Fibroblast of lung (primary cell): ENCODE data around the gene PIAS1. TPM values are rescaled to one million over a fixed set of nuclear protein-coding genes. Genes with fewer than 3 reads are reported as not detected.

Experiments
- DNase-seq, 2 donors: peaks; one replicate each; pipeline versions ENCODE4 v3.0.0 to v3.0.0-alpha.2; 2010; ENCODE audit warnings: low read depth in 2 of 2
- H2AFZ ChIP-seq: 2 replicates; pipeline ENCODE4 v1.5.1; 2012; ENCODE audit warnings: low read length, control low read depth, inconsistent platforms
- H3K27ac ChIP-seq: 2 replicates; pipeline ENCODE4 v1.5.1; 2011; ENCODE audit warnings: low read length, control low read depth; ENCODE audit not compliant: insufficient read depth
- H3K27me3 ChIP-seq: 2 replicates; pipeline ENCODE4 v1.5.1; 2011; ENCODE audit warnings: mild to moderate bottlenecking, low read length; ENCODE audit not compliant: control insufficient read depth, insufficient read depth
- H3K36me3 ChIP-seq: 2 replicates; pipeline ENCODE4 v1.5.1; 2011; ENCODE audit warnings: low read length; ENCODE audit not compliant: control insufficient read depth, insufficient read depth
- H3K4me1 ChIP-seq: 2 replicates; pipeline ENCODE4 v1.5.1; 2011; ENCODE audit warnings: low read length; ENCODE audit not compliant: control insufficient read depth, insufficient read depth; ENCODE audit errors: extremely low read depth
- H3K4me2 ChIP-seq: 2 replicates; pipeline ENCODE4 v1.5.1; 2011; ENCODE audit warnings: low read length, control low read depth; ENCODE audit not compliant: insufficient read depth; ENCODE audit errors: extremely low read depth
- H3K4me3 ChIP-seq, 4 experiments: fragments of 200-600 bp in 1 of 4; sonication (generic) in 1 of 4; replicated peaks in 1 of 4; 2 replicates each; pipeline ENCODE4 v1.5.1; 2011 to 2016; ENCODE audit warnings: low read length in 4 of 4, low read depth in 3 of 4, mild to moderate bottlenecking in 3 of 4, control low read depth in 2 of 4, inconsistent platforms in 1 of 4, mixed read lengths in 1 of 4; ENCODE audit not compliant: insufficient read depth in 1 of 4; ENCODE audit errors: control extremely low read depth in 1 of 4
- H3K79me2 ChIP-seq: 2 replicates; pipeline ENCODE4 v1.5.1; 2012; ENCODE audit warnings: mild to moderate bottlenecking, low read length, inconsistent platforms; ENCODE audit not compliant: control insufficient read depth, insufficient read depth
- H3K9ac ChIP-seq: 2 replicates; pipeline ENCODE4 v1.5.1; 2011; ENCODE audit warnings: mild to moderate bottlenecking, low read length, control low read depth; ENCODE audit not compliant: insufficient read depth
- H3K9me3 ChIP-seq: 2 replicates; pipeline ENCODE4 v1.5.1; 2012; ENCODE audit warnings: low read depth, low read length; ENCODE audit not compliant: control insufficient read depth, insufficient read depth
- H4K20me1 ChIP-seq: 2 replicates; pipeline ENCODE4 v1.5.1; 2011; ENCODE audit warnings: low read length; ENCODE audit not compliant: control insufficient read depth, insufficient read depth; ENCODE audit errors: extremely low read depth
- CTCF ChIP-seq, 2 donors: IDR thresholded peaks in 1 of 2; conservative IDR thresholded peaks in 1 of 2; 1 replicate in 1 of 2; 2 replicates in 1 of 2; pipeline ENCODE4 v1.5.1; 2011 to 2012; ENCODE audit warnings: low read length in 2 of 2, control low read depth in 1 of 2, inconsistent platforms in 1 of 2, low read depth in 1 of 2, mild to moderate bottlenecking in 1 of 2
- EZH2 ChIP-seq: IDR thresholded peaks from 2 replicates; pipeline ENCODE4 v1.5.1; 2012; ENCODE audit warnings: low read length, control low read depth, mild to moderate bottlenecking; ENCODE audit errors: missing control alignments
- polyA plus RNA-seq, 2 donors: library from polyadenylated mRNA; depleted of rRNA in 1 of 2; stranded (reverse) in 1 of 2; unstranded in 1 of 2; fragments of >200 nt; gene quantifications; 2 replicates each; pipeline ENCODE4 v1.2.1, GENCODE V29; 2011 to 2012; ENCODE audit warnings: missing spikeins in 1 of 2
- total RNA-seq: library from RNA; depleted of rRNA; stranded (reverse); fragments of >200 nt; gene quantifications from 2 replicates; pipeline ENCODE4 v1.2.1, GENCODE V29; 2014

Gene PIAS1
- total and polyA plus RNA-seq, 2 donors (not counting 1 experiment from before 2014, with no cell fraction given): 17.0 to 35.1 TPM

- Histone ChIP-seq H3K9ac (no peak overlapping the region), H3K4me3 (no peak overlapping the region), H3K27me3 (no peaks in the 10 kb centered on the region), H3K4me1 (no peaks in the 10 kb centered on the region), H3K4me2 (no peak overlapping the region), H3K36me3 (no peaks in the 10 kb centered on the region), H2AFZ (no peak overlapping the region), H4K20me1 (no peaks in the 10 kb centered on the region), H3K79me2 (no peaks in the 10 kb centered on the region), H3K9me3 (no peaks in the 10 kb centered on the region), H3K27ac (no peak overlapping the region)
- DNase-seq: no peak
- TF ChIP-seq CTCF (conservative IDR thresholded peaks at IDR 0.05 in 1 of 2, IDR thresholded peaks at IDR 0.05 in 1 of 2; ENCODE audit: low read depth in 1 of 2, low read length in 2 of 2) (no peak), EZH2 (no peak)
These were observed 151.4 kb downstream of the PIAS1 start for GRCh38 chr15:68205558-68205944.

- Histone ChIP-seq H4K20me1 (no peaks in the 10 kb centered on the region), H3K79me2 (no peaks in the 10 kb centered on the region), H3K27ac (no peak overlapping the region), H3K9me3 (no peaks in the 10 kb centered on the region), H3K4me2 (no peak overlapping the region), H2AFZ (no peak overlapping the region), H3K9ac (no peak overlapping the region), H3K27me3 (no peaks in the 10 kb centered on the region), H3K4me1 (no peaks in the 10 kb centered on the region), H3K4me3 (no peak overlapping the region), H3K36me3 (no peaks in the 10 kb centered on the region)
- TF ChIP-seq EZH2 (no peak), CTCF (conservative IDR thresholded peaks at IDR 0.05 in 1 of 2, IDR thresholded peaks at IDR 0.05 in 1 of 2; ENCODE audit: low read depth in 1 of 2, low read length in 2 of 2) (no peak)
- DNase-seq: no peak
These were observed 151.9 kb downstream of the PIAS1 start for GRCh38 chr15:68205954-68206539.

GRCh38 chr15:68206711-68207151 lies 152.6 kb downstream of the PIAS1 start:
- TF ChIP-seq EZH2: no peak
- no peak for TF ChIP-seq CTCF (conservative IDR thresholded peaks at IDR 0.05 in 1 of 2, IDR thresholded peaks at IDR 0.05 in 1 of 2; ENCODE audit: low read depth in 1 of 2, low read length in 2 of 2)
- H3K79me2 ChIP-seq: no peaks in the 10 kb centered on the region
- no peaks in the 10 kb centered on the region for H3K4me1 ChIP-seq

More at GRCh38 chr15:68206711-68207151, 152.6 kb downstream of the PIAS1 start:
- H2AFZ ChIP-seq: no peak overlapping the region
- H3K27me3 ChIP-seq: no peaks in the 10 kb centered on the region
- H3K4me2 ChIP-seq: no peak overlapping the region
- no peaks in the 10 kb centered on the region for H3K9me3 ChIP-seq
- no peak overlapping the region for H3K9ac ChIP-seq
- H4K20me1 ChIP-seq: no peaks in the 10 kb centered on the region
- no peaks in the 10 kb centered on the region for H3K36me3 ChIP-seq
- H3K27ac ChIP-seq: no peak overlapping the region
- no peak for DNase-seq
- H3K4me3 ChIP-seq: no peak overlapping the region
